NT2/D1 (cell line): Measurements from ENCODE around the gene ZNF844.

Experiments
- SUZ12 ChIP-seq: IDR thresholded peaks from 2 replicates; pipeline ENCODE4 v1.6.1; 2011; ENCODE audit not compliant: insufficient read length, insufficient read depth; ENCODE audit errors: extremely low read depth
- YY1 ChIP-seq: IDR thresholded peaks from 2 replicates; pipeline ENCODE4 v1.6.1; 2011; ENCODE audit not compliant: insufficient read length, insufficient read depth
- ZNF274 ChIP-seq: IDR thresholded peaks from 2 replicates; pipeline ENCODE4 v1.6.1; 2011; ENCODE audit warnings: mild to moderate bottlenecking, low read depth, low read length

GRCh38 chr19:12111943-12112637, 47.6 kb downstream of the ZNF844 start:
- TF ChIP-seq ZNF274 (no peak), YY1 (no peak), SUZ12 (no peak)
